HG03520 (cell line): ENCODE data around the gene ERCC1.
"Not testable (repeated sequence)": the region's sequence is repeated elsewhere in the genome, so short reads cannot be mapped to it uniquely, and the experiment has no call there.

Experiments used
- ATAC-seq: cut with Tn5 transposase; IDR thresholded peaks from one replicate; pipeline ENCODE4 v1.9.1; 2021; ENCODE audit warnings: mild to moderate bottlenecking, moderate library complexity; ENCODE audit not compliant: unreplicated experiment

ERCC1 gene

DNA sequence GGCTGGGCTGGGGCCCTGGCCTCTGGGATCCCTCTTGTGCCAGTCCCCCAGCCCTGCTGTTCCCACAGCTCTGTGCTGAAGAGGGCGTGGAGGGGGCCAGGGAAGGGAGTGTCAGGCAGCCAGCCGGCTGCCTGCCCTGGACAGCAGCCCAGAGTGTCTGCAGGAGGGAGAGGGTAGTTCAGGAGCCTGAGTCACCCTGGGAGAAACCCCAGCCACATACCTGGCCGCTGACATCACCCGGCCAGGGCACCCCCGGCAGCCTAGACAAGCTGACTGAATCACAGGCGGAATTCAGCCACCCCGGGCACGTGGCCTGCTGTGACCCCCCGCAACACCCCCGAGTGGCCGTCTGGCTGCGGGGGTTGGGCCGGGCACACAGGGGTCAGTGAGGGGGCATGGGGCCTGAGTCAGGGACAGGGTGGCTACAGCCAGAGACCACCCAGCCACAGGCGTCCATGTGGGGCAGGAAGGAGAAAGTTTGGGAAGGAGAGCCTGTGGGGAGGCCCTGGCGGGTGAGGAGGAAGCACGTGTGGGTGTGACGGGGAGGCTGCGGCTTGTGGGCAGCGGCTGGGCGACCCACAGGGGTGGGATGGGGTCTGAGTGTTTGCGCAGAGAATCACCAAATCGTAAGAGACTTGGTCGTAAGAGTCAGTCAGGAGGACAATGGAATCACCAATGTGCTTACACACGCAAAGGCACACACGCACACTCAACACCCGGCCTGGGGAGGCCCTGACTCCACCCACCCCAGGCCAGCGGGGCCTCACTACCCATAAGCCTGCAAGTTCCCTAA lies 32.2 kb upstream of the ERCC1 start:
- no peak for ATAC-seq

GRCh38 chr19:45451850-45452387 lies 28.2 kb upstream of the ERCC1 start:
- no peak for ATAC-seq

GRCh38 chr19:45451131-45451849 lies 27.6 kb upstream of the ERCC1 start:
- no peak for ATAC-seq

DNA sequence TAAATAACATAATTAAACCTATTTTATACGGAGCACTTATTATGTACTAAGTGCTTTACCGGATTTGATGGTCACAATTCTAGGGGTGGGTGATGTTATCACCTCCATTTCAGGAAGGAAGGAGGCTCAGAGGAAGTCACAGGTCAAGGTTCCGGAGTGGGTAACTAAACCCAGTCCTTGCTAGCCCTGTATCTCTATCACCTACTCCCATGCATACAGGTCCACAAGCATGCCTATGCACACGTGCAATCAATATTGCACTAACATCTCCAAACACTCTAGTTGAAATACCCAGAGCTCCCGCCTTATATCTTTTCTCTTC lies 26.3 kb upstream of the ERCC1 start:
- no peak for ATAC-seq

DNA sequence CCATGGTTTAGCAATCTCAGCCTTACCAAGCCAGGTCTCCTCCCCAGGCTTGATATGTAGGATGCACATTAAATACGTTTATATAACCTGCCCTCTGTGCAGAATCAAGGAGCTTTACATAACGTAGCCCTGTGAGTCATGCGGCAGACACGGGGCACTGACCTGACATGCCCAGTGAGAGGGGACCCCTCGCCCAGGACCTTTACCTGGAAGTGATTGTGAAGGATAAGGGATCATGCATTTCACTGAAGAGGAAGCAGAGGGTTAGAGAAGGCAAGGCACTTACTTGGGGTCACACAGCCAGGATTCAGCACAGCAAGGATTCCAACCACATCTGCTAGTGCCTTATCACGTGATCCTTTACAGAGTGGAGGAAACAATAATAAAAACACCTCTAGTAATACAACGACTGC lies 25.2 kb upstream of the ERCC1 start:
- ATAC-seq = no peak

DNA sequence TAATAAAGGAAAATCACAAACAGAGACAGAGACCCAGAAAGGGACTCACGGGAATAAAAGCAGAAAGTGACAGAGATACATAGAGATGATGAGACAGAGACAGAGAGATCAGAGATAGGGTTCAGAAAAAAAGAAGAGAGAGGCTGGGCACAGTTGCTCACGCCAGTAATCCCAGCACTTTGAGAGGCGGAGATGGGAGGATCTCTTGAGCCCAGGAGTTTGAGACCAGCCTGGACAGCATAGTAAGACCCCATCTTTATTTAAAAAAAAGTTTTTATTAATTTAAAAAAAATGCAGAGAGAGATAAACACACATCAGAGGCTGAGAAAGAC lies 24.7 kb upstream of the ERCC1 start:
- ATAC-seq = no peak

- no peak for ATAC-seq
Measured at GRCh38 chr19:45446944-45447343, 23.2 kb upstream of the ERCC1 start.

DNA sequence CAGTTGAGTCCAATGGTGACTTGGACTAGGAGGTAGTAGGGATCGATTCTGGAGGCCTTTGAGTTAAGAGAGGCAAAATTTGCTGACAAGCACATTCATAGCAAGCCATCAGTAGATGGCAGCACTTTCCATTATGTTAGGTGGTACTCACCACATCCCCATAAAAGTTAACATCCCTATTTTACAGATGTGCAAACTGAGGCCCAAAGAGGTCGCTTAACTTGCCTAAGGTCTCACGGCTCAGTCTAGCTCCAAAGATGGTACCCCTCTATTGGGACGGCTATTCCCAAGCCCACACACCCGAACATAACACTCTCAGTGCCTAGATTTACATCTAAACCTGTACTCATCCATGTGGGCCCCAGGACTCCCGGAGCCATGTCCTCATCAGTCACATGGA lies 22.6 kb upstream of the ERCC1 start:
- ATAC-seq = no peak

- no peak for ATAC-seq
Measured at GRCh38 chr19:45445139-45445538, 21.4 kb upstream of the ERCC1 start.

GRCh38 chr19:45444318-45445041 lies 20.8 kb upstream of the ERCC1 start:
- ATAC-seq = no peak

GRCh38 chr19:45443462-45444317 lies 20.0 kb upstream of the ERCC1 start:
- no peak for ATAC-seq

GRCh38 chr19:45442778-45443461 lies 19.2 kb upstream of the ERCC1 start:
- no peak for ATAC-seq

DNA sequence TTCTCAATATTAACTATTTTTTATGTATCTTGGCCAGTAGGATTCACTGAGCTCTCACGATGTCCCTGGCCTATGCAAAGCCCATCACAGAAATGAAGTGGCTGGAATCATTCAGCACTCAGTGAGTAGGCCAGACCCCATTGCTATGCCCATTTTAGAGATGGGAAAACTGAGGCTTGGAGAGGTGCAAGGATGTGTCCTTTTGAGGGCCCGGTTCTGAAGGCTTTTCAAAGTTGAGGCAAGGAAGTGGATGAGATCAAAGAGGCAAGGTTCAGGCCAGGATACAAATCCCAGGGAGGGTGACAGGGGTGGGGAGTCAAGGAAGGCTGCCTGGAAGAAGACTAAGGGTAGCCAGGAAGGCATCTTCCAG lies 18.7 kb upstream of the ERCC1 start:
- ATAC-seq = no peak

GRCh38 chr19:45440873-45441654 lies 17.3 kb upstream of the ERCC1 start:
- ATAC-seq = no peak

DNA sequence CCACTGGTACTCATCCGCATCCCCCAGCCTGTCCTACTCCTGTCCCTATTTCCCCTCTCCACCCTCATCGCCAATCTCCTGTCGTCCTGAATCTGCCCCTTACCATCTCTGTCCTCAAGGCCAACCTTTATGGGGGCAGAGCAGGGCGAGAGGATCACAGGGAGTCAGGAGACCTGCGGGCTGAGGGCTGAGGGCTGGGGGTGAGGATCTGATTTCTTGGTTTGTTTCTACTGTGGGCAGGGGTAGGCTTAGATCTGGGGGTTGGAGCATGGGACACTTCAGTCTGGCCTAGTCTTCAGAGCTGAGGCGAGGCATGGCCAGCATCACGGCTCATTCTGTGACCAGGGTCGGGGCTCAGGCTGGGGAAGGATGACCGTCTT lies 16.5 kb upstream of the ERCC1 start:
- no peak for ATAC-seq

GRCh38 chr19:45439569-45440258 lies 16.0 kb upstream of the ERCC1 start:
- ATAC-seq = peak; percentile 51

GRCh38 chr19:45439190-45439568 lies 15.5 kb upstream of the ERCC1 start:
- ATAC-seq = no peak

- ATAC-seq = no peak
Measured at GRCh38 chr19:45437328-45437727, 13.6 kb upstream of the ERCC1 start.

DNA sequence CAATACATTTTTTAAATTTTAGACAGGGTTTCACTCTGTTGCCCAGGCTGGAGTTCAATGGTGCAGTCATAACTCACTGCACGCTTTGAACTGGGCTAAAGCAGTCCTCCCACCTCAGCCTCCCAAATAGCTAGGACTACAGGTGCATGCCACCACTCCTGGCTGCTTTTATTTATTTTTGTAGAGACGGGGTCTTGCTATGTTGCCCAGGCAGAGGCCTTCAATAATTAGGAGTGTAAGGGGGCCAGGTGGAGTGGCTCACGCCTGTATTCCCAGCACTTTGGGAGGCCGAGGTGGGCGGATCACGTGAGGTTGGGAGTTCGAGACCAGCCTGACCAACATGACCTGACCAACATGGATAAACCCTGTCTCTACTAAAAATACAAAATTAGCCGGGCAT lies 8.8 kb upstream of the ERCC1 start:
- not testable (repeated sequence) for ATAC-seq
